ENCODE results near the gene TTC7B. TPM values are rescaled to one million over a fixed set of nuclear protein-coding genes. Genes with fewer than 3 reads are reported as not detected.
A peak's percentile ranks its signal among the peaks of the same experiment; 100 is the strongest.

The TTC7B gene
- total and polyA plus RNA-seq, 2 of the 8 experiments (the other 6 are each of a cell fraction or from before 2014, with no cell fraction given), result 23.7 to 34.0 TPM

DNA sequence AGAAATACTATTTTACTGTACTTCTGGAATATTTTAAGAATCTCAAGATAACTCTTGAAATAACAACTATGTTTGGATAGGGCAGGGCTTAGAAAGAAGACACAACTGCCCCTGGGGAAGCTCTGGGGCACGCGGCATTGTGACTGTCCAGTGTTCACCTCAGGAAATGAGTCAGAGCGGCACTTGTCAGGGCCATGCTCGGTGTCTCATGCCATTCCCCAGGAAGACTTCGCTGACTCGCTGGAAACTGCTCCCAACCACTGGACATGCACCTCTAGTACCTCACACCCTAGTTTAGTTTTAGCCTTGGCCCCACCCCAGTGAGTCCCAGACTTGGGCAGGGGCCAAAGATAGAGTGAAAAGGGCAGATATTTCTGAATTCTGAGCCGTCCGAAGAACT is 192.0 kb downstream of the TTC7B start:
- WGBS, 2 experiments (ENCODE audit: extremely low coverage in 1 of 2, insufficient coverage in 1 of 2, insufficient read length in 1 of 2, insufficient replicate concordance in 2 of 2, low coverage in 1 of 2, low lambda C conversion rate in 2 of 2, missing lambda C conversion rate in 1 of 2), result 97% methylated on average over 8 of the region's 8 CpGs; no CpG with 5 or more reads in 1 of the 2 experiments
- H3K14ac ChIP-seq (ENCODE audit: insufficient read length), result no peak overlapping the region
- no peak overlapping the region for H3K18ac ChIP-seq (ENCODE audit: extremely low read depth, low read length)
- H2AK5ac ChIP-seq (ENCODE audit: low read depth, low read length), result peak overlapping the region; percentile 45; the same call in 1 of the 2 replicates
- H2BK5ac ChIP-seq (ENCODE audit: low read depth, low read length), result no peak overlapping the region
- no peak overlapping the region for H3K56ac ChIP-seq (replicated peaks; ENCODE audit: insufficient read length, low read depth, low read length)
- POLR2A ChIA-PET (ENCODE audit: partially characterized antibody), result no interaction called here
- H2BK15ac ChIP-seq (ENCODE audit: low read length), result no peak overlapping the region
- FAIRE-seq (no peak), DNase-seq (ENCODE audit: low read depth in 1 of 2, low spot score in 2 of 2) (no peak)
- H2BK120ac ChIP-seq (replicated peaks; ENCODE audit: low read depth, low read length), result no peak overlapping the region
- no peaks in the 10 kb centered on the region for H3K79me1 ChIP-seq (ENCODE audit: low read depth, low read length)
- no peak overlapping the region for H2AFZ ChIP-seq (ENCODE audit: low read length)
- no peak overlapping the region for H4K8ac ChIP-seq (ENCODE audit: extremely low read depth, insufficient read depth, low read length)
- H3K23ac ChIP-seq (ENCODE audit: insufficient read length), result no peak overlapping the region
- peaks cover 2 to 13% (median 7%) of the 10 kb centered on the region in 4 experiments; a peak in 6 of 7 replicates for H3K4me1 ChIP-seq (replicated peaks in 1 of 4; ENCODE audit: control insufficient read depth in 3 of 4, insufficient read depth in 4 of 4, low read length in 3 of 4)
- peak overlapping the region; percentile 39 for H4K91ac ChIP-seq (replicated peaks; ENCODE audit: insufficient read length, low read length)
- no peak overlapping the region for H3K9ac ChIP-seq (replicated peaks in 1 of 4; ENCODE audit: extremely low read depth in 1 of 4, low read depth in 3 of 4, low read length in 3 of 4)
- no peaks in the 10 kb centered on the region for H3K9me3 ChIP-seq (ENCODE audit: insufficient read depth in 2 of 2, low read depth in 1 of 2, low read length in 1 of 2)
- no peaks in the 10 kb centered on the region for H3K36me3 ChIP-seq (ENCODE audit: control insufficient read depth in 2 of 4, insufficient read depth in 4 of 4, low read length in 3 of 4)
- H3K27me3 ChIP-seq (replicated peaks in 1 of 4; ENCODE audit: control insufficient read depth in 3 of 4, extremely low read depth in 1 of 4, insufficient read depth in 3 of 4, low read length in 3 of 4), result no peaks in the 10 kb centered on the region
- H3K4me2 ChIP-seq (ENCODE audit: insufficient read depth in 1 of 2, low read depth in 2 of 2, low read length in 2 of 2), result no peak overlapping the region
- CTCF ChIA-PET (ENCODE audit: partially characterized antibody), result interaction anchor here (2.3 kb wide), 1 partner anchor 9 kb away, joined by 9 read pairs; no protein-coding TSS in a partner anchor
- H3K4me3 ChIP-seq (ENCODE audit: extremely low read depth in 1 of 4, insufficient read depth in 2 of 4, low read depth in 3 of 4, low read length in 4 of 4), result no peak overlapping the region
- H2BK12ac ChIP-seq (ENCODE audit: low read depth, low read length), result peak overlapping the region; percentile 96
- 0 out of 2 replicates have a peak overlapping the region, but pooled peaks have one; percentile 9 for H3K27ac ChIP-seq (ENCODE audit: low read depth, low read length)
- H3K23me2 ChIP-seq (ENCODE audit: low read depth, low read length), result no peaks in the 10 kb centered on the region
- H4K20me1 ChIP-seq (replicated peaks in 1 of 2; ENCODE audit: control insufficient read depth in 1 of 2, insufficient read depth in 2 of 2, low read length in 2 of 2), result no peaks in the 10 kb centered on the region
- peak overlapping the region; percentile 96; the same call in 1 of the 2 replicates for H2BK20ac ChIP-seq (ENCODE audit: low read length)
- no peak overlapping the region for H4K5ac ChIP-seq (ENCODE audit: insufficient read length, low read depth, low read length)
- H3K79me2 ChIP-seq (ENCODE audit: control insufficient read depth in 1 of 2, insufficient read depth in 2 of 2, low read length in 2 of 2), result no peaks in the 10 kb centered on the region
- no peak overlapping the region for H3K4ac ChIP-seq (replicated peaks; ENCODE audit: insufficient read length, low read depth, low read length)
- TF ChIP-seq TCF12 (IDR thresholded peaks at IDR 0.05; ENCODE audit: low read depth, low read length), result no peak
- no peak for TF ChIP-seq EZH2 (IDR thresholded peaks at IDR 0.05; ENCODE audit: low read depth, low read length, severe bottlenecking)
- no peak for TF ChIP-seq RNF2 (IDR thresholded peaks at IDR 0.05; ENCODE audit: borderline replicate concordance, low read depth, low read length, missing control alignments, poor library complexity, severe bottlenecking)
